Liver (tissue), 9 donors: Measurements from ENCODE around the gene GPR183. TPM values are rescaled to one million over a fixed set of nuclear protein-coding genes. Genes with fewer than 3 reads are reported as not detected.

Source experiments
- DNase-seq: peaks from one replicate; pipeline ENCODE4 v3.0.0-alpha.2; 2017; ENCODE audit warnings: low spot score
- H3K27ac ChIP-seq, 2 donors: one replicate each; pipeline ENCODE4 v1.7.0; 2013; ENCODE audit warnings: inconsistent platforms in 2 of 2, low read length in 2 of 2, control low read depth in 1 of 2, low read depth in 1 of 2, mild to moderate bottlenecking in 1 of 2
- H3K27me3 ChIP-seq, 4 donors: one replicate each; pipeline versions ENCODE4 v1.6.1 to v1.7.0; 2013; ENCODE audit warnings: low read length in 3 of 4, inconsistent platforms in 1 of 4, mild to moderate bottlenecking in 1 of 4, moderate library complexity in 1 of 4; ENCODE audit not compliant: control insufficient read depth in 4 of 4, insufficient read depth in 4 of 4
- H3K36me3 ChIP-seq, 4 donors: one replicate each; pipeline versions ENCODE4 v1.6.1 to v1.7.0; 2013; ENCODE audit warnings: low read length in 3 of 4, mild to moderate bottlenecking in 3 of 4, low read depth in 1 of 4, moderate library complexity in 1 of 4; ENCODE audit not compliant: control insufficient read depth in 4 of 4, insufficient read depth in 3 of 4
- H3K4me1 ChIP-seq, 4 donors: one replicate each; pipeline versions ENCODE4 v1.6.1 to v1.7.0; 2013; ENCODE audit warnings: low read length in 3 of 4, mild to moderate bottlenecking in 3 of 4, moderate library complexity in 1 of 4; ENCODE audit not compliant: control insufficient read depth in 4 of 4, insufficient read depth in 4 of 4
- H3K4me3 ChIP-seq, 3 donors: one replicate each; pipeline versions ENCODE4 v1.6.1 to v1.7.0; 2013; ENCODE audit warnings: low read length in 3 of 3, control low read depth in 1 of 3, low read depth in 1 of 3, mild to moderate bottlenecking in 1 of 3
- H3K9ac ChIP-seq, 2 donors: one replicate each; pipeline ENCODE4 v1.7.0; 2013; ENCODE audit warnings: low read length in 2 of 2, mild to moderate bottlenecking in 2 of 2, moderate library complexity in 2 of 2, control low read depth in 1 of 2, low read depth in 1 of 2
- H3K9me3 ChIP-seq, 4 donors: one replicate each; pipeline versions ENCODE4 v1.6.1 to v1.7.0; 2013; ENCODE audit warnings: low read length in 3 of 4; ENCODE audit not compliant: control insufficient read depth in 4 of 4
- EGR1 ChIP-seq, 2 donors: IDR thresholded peaks; 2 replicates each; pipeline ENCODE4 v1.6.1; 2016 to 2018; ENCODE audit warnings: antibody characterized with exemption in 2 of 2, low read depth in 2 of 2
- FOXA1 ChIP-seq: IDR thresholded peaks from 2 replicates; pipeline ENCODE4 v1.6.1; 2016; ENCODE audit warnings: antibody characterized with exemption
- GABPA ChIP-seq, 2 donors: IDR thresholded peaks in 1 of 2; conservative IDR thresholded peaks in 1 of 2; 2 replicates each; pipeline ENCODE4 v1.6.1; 2016; ENCODE audit warnings: antibody characterized with exemption in 2 of 2, mild to moderate bottlenecking in 1 of 2, moderate library complexity in 1 of 2
- HNF4A ChIP-seq, 2 donors: conservative IDR thresholded peaks; 2 replicates each; pipeline ENCODE4 v1.6.1; 2016; ENCODE audit warnings: antibody characterized with exemption in 2 of 2, mild to moderate bottlenecking in 2 of 2
- HNF4G ChIP-seq: IDR thresholded peaks from 2 replicates; pipeline ENCODE4 v1.6.1; 2016; ENCODE audit warnings: antibody characterized with exemption
- JUND ChIP-seq, 2 donors: IDR thresholded peaks; 2 replicates each; pipeline ENCODE4 v1.6.1; 2016; ENCODE audit warnings: antibody characterized with exemption in 2 of 2
- NR2F2 ChIP-seq: IDR thresholded peaks from 2 replicates; pipeline ENCODE4 v1.6.1; 2016; ENCODE audit warnings: antibody characterized with exemption
- RAD21 ChIP-seq, 2 donors: IDR thresholded peaks; 2 replicates each; pipeline ENCODE4 v1.6.1; 2016; ENCODE audit warnings: antibody characterized with exemption in 2 of 2, mild to moderate bottlenecking in 2 of 2
- SP1 ChIP-seq: IDR thresholded peaks from 2 replicates; pipeline ENCODE4 v1.6.1; 2018; ENCODE audit warnings: antibody characterized with exemption, mild to moderate bottlenecking
- YY1 ChIP-seq: IDR thresholded peaks from 2 replicates; pipeline ENCODE4 v1.6.1; 2016; ENCODE audit warnings: antibody characterized with exemption, mild to moderate bottlenecking
- WGBS: extraction: QIAGEN DNeasy Blood & Tissue Kit; methylation state at CpG from one replicate; pipeline ENCODE4 v1.1.7; 2013; 5-methylcytosine and 5-hydroxymethylcytosine counted together
- polyA plus RNA-seq, 2 donors: library from polyadenylated mRNA; stranded (reverse) in 1 of 2; unstranded in 1 of 2; fragments of 200-250 nt in 1 of 2; fragments of >200 nt in 1 of 2; fragmentation: Nextera tagmentation in 1 of 2; extraction: Ambion mirVana in 1 of 2; gene quantifications; one replicate each; pipeline versions ENCODE4 v1.2.1 to v1.2.3, GENCODE V29; 2013 to 2015
- total RNA-seq, 2 donors: library from RNA; depleted of rRNA; stranded (reverse); fragments of >200 nt; gene quantifications; one replicate each; pipeline ENCODE4 v1.2.3, GENCODE V29; 2014
- TF ChIP-seq, protein P1 (sequence below): IDR thresholded peaks from 2 replicates; pipeline ENCODE4 v1.6.1; 2016; ENCODE audit warnings: antibody characterized with exemption
- TF ChIP-seq, protein P2 (sequence below): fragments of 150-350 bp; IDR thresholded peaks from 2 replicates; pipeline ENCODE4 v1.5.1; 2017; ENCODE audit warnings: improper control_type of control experiment, low read depth, low read length; ENCODE audit not compliant: missing input control
- TF ChIP-seq, protein P3 (sequence below): IDR thresholded peaks from 2 replicates; pipeline ENCODE4 v1.6.1; 2016; ENCODE audit warnings: antibody characterized with exemption
- TF ChIP-seq, protein P4 (sequence below): IDR thresholded peaks from 2 replicates; pipeline ENCODE4 v1.6.1; 2016; ENCODE audit warnings: antibody characterized with exemption, mild to moderate bottlenecking
- TF ChIP-seq, protein P5 (sequence below): IDR thresholded peaks from 2 replicates; pipeline ENCODE4 v1.6.1; 2016; ENCODE audit warnings: antibody characterized with exemption
- donor health status: healthy.
- donor health status: healthy.
- donor health status: healthy.
- donor health status: healthy.
- donor health status: healthy.

GPR183 gene
- total and polyA plus RNA-seq, 4 donors: 0.89 to 4.3 (median 2.9) TPM

DNA sequence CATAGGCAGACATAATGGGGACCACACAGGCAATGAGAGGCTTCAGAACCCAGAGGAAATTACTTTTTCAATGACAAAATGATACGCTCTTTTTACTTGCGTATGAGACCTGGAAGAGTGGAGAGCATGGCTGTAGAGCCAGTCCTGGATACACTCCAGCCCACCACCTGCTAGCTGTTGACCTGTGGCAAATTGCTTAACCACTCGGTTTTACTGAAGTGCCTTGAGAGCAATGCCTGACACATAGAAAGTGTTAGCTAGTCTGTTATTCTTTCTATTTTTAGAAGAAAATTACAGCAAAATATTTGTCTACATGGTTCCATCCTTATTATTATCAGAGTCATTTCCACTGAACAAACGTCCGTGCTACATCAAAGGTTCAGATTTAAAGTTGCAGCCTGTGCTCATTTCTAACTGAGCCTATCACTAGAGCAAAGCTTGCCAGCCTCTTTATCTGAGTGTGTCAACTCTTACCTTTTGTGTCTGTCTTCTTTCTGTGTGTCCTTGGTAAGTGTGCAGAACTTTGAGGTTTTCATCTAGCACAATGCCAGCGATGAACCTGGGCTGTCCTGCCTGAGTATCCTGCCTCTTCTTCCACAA is 9.6 kb upstream of the GPR183 start:
- no peak overlapping the region for H3K9ac ChIP-seq
- H3K4me3 ChIP-seq: no peak overlapping the region
- no peak overlapping the region for H3K27ac ChIP-seq
- H3K36me3 ChIP-seq: peaks cover 0 to 6% (median 0%) of the 10 kb centered on the region in 4 donors
- WGBS: 88% methylated on average over 6 of the region's 6 CpGs
- DNase-seq: no peak
- no peaks in the 10 kb centered on the region for H3K27me3 ChIP-seq
- TF ChIP-seq, protein P1, sequence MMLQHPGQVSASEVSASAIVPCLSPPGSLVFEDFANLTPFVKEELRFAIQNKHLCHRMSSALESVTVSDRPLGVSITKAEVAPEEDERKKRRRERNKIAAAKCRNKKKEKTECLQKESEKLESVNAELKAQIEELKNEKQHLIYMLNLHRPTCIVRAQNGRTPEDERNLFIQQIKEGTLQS: no peak
- TF ChIP-seq RAD21 (IDR thresholded peaks at IDR 0.05): no peak
- TF ChIP-seq SP1: no peak
- no peak for TF ChIP-seq EGR1 (IDR thresholded peaks at IDR 0.05; ENCODE audit: low read depth in 2 of 2)
- no peak for TF ChIP-seq YY1
- TF ChIP-seq, protein P2, sequence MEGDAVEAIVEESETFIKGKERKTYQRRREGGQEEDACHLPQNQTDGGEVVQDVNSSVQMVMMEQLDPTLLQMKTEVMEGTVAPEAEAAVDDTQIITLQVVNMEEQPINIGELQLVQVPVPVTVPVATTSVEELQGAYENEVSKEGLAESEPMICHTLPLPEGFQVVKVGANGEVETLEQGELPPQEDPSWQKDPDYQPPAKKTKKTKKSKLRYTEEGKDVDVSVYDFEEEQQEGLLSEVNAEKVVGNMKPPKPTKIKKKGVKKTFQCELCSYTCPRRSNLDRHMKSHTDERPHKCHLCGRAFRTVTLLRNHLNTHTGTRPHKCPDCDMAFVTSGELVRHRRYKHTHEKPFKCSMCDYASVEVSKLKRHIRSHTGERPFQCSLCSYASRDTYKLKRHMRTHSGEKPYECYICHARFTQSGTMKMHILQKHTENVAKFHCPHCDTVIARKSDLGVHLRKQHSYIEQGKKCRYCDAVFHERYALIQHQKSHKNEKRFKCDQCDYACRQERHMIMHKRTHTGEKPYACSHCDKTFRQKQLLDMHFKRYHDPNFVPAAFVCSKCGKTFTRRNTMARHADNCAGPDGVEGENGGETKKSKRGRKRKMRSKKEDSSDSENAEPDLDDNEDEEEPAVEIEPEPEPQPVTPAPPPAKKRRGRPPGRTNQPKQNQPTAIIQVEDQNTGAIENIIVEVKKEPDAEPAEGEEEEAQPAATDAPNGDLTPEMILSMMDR: no peak
- TF ChIP-seq JUND (IDR thresholded peaks at IDR 0.05): no peak
- no peak for TF ChIP-seq GABPA (IDR thresholded peaks at IDR 0.05 in 1 of 2, conservative IDR thresholded peaks at IDR 0.05 in 1 of 2)
- TF ChIP-seq HNF4G: no peak
- TF ChIP-seq, protein P3, sequence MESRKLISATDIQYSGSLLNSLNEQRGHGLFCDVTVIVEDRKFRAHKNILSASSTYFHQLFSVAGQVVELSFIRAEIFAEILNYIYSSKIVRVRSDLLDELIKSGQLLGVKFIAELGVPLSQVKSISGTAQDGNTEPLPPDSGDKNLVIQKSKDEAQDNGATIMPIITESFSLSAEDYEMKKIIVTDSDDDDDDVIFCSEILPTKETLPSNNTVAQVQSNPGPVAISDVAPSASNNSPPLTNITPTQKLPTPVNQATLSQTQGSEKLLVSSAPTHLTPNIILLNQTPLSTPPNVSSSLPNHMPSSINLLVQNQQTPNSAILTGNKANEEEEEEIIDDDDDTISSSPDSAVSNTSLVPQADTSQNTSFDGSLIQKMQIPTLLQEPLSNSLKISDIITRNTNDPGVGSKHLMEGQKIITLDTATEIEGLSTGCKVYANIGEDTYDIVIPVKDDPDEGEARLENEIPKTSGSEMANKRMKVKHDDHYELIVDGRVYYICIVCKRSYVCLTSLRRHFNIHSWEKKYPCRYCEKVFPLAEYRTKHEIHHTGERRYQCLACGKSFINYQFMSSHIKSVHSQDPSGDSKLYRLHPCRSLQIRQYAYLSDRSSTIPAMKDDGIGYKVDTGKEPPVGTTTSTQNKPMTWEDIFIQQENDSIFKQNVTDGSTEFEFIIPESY: no peak
- TF ChIP-seq, protein P4, sequence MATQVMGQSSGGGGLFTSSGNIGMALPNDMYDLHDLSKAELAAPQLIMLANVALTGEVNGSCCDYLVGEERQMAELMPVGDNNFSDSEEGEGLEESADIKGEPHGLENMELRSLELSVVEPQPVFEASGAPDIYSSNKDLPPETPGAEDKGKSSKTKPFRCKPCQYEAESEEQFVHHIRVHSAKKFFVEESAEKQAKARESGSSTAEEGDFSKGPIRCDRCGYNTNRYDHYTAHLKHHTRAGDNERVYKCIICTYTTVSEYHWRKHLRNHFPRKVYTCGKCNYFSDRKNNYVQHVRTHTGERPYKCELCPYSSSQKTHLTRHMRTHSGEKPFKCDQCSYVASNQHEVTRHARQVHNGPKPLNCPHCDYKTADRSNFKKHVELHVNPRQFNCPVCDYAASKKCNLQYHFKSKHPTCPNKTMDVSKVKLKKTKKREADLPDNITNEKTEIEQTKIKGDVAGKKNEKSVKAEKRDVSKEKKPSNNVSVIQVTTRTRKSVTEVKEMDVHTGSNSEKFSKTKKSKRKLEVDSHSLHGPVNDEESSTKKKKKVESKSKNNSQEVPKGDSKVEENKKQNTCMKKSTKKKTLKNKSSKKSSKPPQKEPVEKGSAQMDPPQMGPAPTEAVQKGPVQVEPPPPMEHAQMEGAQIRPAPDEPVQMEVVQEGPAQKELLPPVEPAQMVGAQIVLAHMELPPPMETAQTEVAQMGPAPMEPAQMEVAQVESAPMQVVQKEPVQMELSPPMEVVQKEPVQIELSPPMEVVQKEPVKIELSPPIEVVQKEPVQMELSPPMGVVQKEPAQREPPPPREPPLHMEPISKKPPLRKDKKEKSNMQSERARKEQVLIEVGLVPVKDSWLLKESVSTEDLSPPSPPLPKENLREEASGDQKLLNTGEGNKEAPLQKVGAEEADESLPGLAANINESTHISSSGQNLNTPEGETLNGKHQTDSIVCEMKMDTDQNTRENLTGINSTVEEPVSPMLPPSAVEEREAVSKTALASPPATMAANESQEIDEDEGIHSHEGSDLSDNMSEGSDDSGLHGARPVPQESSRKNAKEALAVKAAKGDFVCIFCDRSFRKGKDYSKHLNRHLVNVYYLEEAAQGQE: no peak
- TF ChIP-seq NR2F2: no peak
- H3K4me1 ChIP-seq: peaks cover 0 to 11% (median 1%) of the 10 kb centered on the region in 4 donors
- H3K9me3 ChIP-seq: no peaks in the 10 kb centered on the region

DNA sequence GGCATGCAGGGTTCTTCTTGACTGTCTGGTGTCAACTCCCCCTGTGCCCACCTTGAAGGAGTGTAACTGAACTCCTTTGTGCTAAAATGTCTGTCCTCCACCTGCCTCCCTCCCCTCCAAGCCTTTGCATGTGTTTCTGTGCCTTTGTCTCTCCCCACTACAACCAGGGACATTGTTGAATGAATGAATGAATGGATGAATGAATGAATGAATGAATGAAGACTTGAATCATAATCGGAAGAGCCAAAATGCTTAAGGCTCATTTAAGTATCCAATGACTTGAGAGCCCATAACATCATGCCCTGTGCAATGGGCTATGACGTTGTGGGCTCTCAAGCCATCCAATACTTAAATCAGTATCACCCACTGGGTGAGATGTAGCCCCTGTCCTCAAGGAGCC is 9.0 kb upstream of the GPR183 start:
- Histone ChIP-seq H3K4me3 (no peak overlapping the region), H3K9me3 (no peaks in the 10 kb centered on the region), H3K4me1 (peaks cover 0 to 11% (median 1%) of the 10 kb centered on the region in 4 donors), H3K9ac (no peak overlapping the region), H3K36me3 (peaks cover 0 to 6% (median 0%) of the 10 kb centered on the region in 4 donors), H3K27me3 (no peaks in the 10 kb centered on the region), H3K27ac (no peak overlapping the region)
- TF ChIP-seq, protein P4: no peak
- TF ChIP-seq EGR1 (IDR thresholded peaks at IDR 0.05; ENCODE audit: low read depth in 2 of 2) (no peak), JUND (IDR thresholded peaks at IDR 0.05) (no peak), FOXA1 (no peak), HNF4A (conservative IDR thresholded peaks at IDR 0.05) (no peak), HNF4G (no peak), NR2F2 (no peak)
- TF ChIP-seq, protein P3: no peak
- TF ChIP-seq, protein P5, sequence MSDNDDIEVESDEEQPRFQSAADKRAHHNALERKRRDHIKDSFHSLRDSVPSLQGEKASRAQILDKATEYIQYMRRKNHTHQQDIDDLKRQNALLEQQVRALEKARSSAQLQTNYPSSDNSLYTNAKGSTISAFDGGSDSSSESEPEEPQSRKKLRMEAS: no peak
- WGBS: 97% methylated on average over 2 of the region's 2 CpGs
- no peak for DNase-seq
